GM18507 (cell line): ENCODE results near the gene AP2M1.
A peak's percentile ranks its signal among the peaks of the same experiment; 100 is the strongest.

Experiments used
- DNase-seq: peaks from one replicate; pipeline ENCODE4 v3.0.0; 2011; ENCODE audit warnings: low read depth; ENCODE audit not compliant: insufficient read length; ENCODE audit errors: extremely low spot score
- FAIRE-seq: peaks from 2 replicates; lab custom pipeline; 2011; peaks lifted over from hg19 to GRCh38; lab: Jason Lieb, UNC

AP2M1 gene

DNA sequence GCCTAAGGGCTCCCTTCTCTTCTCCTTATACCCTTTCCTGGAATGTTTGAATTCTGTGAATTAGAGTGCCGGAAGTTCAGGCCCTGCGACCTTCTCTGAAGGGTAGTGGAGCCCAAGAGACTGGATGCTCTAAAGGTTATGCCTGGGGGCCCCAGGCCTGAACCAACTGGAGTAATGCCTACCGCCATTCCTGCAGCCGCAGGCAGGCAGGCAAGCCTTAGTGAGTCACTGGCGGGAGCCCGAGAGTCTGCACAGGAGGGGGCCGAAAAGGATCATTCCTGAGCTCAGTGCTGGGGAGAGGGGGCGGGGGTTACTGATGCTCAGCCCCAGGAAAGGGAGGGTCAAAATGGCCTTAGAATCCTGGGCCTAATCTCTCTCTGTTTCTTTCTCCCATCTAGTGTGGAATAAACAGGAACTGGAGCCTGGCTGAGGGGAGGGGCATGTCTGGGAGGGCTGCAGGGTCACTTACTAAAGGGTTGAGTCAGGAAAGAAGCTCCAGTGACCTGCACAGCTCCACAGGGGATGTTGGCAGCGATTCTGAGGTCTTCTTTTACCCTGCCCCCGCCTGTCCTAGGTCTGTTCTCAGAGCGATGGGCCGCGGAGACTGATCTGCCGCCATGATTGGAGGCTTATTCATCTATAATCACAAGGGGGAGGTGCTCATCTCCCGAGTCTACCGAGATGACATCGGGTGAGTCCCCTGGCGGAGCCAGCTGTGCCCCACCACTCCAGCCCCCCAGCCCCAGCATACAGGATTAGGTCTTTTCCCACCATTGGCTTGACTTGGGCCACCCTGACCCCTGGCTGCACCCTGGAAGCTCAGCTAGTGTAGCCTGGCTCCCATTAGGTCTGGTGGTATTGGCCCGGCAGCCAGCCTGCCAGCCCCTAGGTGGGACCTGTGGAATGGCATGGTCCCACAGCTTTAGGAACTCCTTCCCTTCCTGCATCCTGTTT is 2.0 kb downstream of the AP2M1 start:
- no peak for DNase-seq
- FAIRE-seq, result no peak

DNA sequence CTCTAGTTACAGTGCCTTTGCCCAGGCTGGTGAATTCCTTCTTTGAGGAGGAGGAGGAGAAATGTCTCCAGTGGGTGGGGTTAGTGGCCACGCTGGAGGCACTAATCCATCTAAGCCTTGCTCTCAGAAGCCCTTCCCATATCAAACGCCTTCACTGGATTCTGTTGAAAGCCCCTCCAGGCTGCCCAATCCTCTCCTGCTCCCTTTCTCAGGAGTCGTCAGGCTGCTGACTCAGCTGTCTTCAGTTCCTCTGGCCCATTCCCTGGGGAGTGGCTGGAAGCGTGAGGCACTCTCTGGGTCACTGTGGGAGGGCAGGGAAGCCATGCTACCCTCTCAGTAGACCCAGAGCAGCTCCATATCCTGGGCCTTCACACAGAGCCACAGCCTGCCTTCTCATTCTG is 2.7 kb downstream of the AP2M1 start:
- DNase-seq (no peak), FAIRE-seq (no peak)

DNA sequence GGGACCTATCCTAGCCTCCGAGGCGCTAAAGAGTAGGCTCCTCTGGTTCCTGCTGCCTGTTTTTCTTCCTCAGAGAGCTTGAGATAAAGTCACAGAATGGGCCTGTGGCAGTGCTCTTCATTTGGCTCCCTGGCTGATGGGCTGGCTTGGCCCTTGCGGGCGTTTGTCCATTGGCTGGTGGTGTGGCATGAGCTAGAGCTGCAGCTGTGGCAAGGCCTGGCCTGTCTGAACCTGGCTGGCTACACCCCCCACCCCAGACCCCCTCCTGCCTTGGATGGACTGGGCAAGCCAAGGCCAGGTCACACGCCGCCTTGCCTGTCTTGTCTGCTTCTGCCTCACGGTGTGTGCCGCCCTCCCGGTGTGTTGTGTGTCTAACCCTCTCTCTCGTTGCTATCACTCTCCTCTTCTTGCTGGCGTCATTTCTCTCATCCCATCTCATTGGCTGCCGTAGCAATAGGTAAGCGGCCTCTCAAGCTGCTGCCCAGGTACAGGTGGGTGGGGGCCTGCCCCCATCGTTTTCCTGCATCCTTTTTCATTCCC is 3.2 kb downstream of the AP2M1 start:
- DNase-seq (no peak), FAIRE-seq (no peak)

DNA sequence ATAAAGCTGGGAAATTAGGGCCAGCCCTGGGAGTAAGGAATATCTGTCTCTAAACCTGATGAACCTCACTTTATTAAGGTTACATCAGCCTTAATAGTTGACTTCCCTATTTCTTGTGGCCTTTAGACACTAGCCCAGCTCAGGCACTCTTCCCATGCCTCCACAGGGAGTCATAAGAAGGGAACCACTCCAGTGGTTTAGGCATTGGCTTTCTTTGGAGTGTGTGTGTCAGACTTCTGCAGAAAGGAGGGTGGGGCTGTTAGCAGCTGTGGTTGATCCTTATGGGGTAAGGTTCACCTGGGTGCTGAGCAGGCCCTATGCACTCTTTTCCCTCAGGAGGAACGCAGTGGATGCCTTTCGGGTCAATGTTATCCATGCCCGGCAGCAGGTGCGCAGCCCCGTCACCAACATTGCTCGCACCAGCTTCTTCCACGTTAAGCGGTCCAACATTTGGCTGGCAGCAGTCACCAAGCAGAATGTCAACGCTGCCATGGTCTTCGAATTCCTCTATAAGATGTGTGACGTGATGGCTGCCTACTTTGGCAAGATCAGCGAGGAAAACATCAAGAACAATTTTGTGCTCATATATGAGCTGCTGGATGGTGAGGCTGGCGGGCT is 4.0 kb downstream of the AP2M1 start:
- no peak for DNase-seq
- no peak for FAIRE-seq

DNA sequence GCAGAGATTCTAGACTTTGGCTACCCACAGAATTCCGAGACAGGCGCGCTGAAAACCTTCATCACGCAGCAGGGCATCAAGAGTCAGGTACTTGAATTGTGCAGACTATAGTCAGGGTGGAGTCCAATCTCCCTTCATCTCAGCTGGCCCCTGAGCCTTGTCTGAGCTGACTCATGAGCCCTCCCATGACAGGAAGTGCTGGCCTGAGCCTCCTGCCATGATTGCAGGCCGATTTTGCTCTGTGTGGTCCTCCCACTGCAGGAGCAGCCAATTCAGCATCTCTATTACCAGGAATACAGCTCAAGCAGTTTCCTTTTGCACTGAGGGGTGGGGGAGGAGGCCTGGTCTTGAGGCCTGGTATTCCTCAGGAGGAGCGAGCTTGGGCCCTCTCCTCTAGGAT is 5.5 kb downstream of the AP2M1 start:
- FAIRE-seq, result no peak
- DNase-seq, result no peak

DNA sequence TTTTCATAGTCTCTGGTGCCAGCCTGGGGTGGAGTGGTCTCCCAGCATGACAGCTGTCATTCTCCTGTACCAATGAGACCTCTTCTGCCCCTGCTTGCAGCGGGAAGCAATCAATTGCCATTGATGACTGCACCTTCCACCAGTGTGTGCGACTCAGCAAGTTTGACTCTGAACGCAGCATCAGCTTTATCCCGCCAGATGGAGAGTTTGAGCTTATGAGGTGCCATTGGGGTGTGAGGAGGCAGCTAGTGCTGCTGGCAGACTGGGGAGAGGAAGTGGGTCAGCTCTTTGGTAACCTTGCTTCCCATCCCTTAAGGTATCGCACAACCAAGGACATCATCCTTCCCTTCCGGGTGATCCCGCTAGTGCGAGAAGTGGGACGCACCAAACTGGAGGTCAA is 6.9 kb downstream of the AP2M1 start:
- DNase-seq (no peak), FAIRE-seq (no peak)

DNA sequence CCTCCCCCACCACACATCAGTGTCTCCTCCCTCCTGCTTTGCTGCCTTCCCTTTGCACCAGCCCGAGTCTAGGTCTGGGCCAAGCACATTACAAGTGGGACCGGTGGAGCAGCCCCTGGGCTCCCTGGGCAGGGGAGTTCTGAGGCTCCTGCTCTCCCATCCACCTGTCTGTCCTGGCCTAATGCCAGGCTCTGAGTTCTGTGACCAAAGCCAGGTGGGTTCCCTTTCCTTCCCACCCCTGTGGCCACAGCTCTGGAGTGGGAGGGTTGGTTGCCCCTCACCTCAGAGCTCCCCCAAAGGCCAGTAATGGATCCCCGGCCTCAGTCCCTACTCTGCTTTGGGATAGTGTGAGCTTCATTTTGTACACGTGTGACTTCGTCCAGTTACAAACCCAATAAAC is 9.0 kb downstream of the AP2M1 start:
- FAIRE-seq, result no peak

DNA sequence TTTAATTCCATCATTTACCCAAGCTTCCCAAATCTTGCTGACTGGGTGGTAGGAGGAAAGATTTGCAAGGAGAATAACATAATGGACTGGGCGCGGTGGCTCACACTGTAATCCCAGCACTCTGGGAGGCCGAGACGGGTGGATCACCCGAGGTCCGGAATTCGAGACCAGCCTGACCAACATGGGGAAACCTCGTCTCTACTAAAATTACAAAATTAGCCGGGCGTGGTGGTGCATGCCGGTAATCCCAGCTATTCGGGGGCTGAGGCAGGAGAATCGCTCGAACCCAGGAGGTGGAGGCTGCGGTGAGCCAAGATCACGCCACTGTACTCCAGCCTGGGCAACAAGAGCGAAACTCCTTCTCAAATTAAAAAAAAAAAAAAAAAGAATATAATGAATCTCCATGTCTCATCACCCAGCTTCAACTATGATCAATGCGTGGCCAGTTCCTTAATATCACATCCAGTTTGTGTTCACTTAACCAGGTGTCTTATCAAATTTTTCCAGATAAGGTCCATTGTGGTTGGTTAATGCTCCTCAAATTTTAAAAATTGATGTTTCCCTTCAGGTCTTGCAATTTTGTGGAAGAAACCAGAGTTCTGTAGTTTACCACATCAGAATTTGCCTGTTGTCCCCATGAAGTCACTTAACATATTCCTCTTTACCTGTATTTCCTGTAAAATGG is 10.0 kb downstream of the AP2M1 start:
- no peak for FAIRE-seq
- DNase-seq, result no peak

More for the DNA sequence above, 9.0 kb downstream of the AP2M1 start:
- DNase-seq, result no peak

DNA sequence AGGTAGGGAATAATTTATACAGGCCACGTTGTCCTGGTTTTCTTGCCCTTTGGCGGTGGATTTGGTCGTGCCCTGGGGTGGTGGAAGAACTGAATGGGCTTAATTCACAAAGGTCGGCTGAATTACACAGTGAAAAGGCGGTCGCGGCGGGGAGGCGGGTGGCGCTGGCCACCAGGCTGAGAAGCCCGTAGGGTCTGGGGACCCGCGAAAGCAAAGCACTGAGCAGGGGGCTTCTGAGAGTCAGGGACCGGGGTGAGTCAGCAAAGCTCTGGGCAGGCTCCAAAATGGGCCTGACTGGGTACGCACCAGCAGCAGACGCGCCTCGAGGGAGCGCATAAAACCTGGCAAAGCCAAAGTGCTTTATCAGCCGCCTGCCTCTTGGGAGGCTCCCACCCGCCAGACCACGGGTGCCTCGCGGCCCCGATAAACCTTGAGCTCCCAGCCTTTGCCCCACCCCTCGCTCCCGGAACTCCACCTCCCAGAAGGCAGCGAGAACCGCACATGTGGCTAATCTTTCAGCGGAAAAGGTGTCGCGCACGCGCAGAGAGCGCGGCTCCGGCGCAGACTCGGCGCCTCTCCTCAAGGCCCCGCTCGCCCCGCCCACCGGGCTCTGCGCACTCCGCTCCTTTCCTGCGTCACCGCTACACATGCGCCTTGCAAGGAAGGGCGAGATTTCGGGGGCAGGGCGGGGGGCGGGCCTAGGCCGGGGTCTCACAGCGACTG is 11.0 kb downstream of the AP2M1 start:
- peak; percentile 98 for FAIRE-seq
- DNase-seq, result peak; percentile 98

DNA sequence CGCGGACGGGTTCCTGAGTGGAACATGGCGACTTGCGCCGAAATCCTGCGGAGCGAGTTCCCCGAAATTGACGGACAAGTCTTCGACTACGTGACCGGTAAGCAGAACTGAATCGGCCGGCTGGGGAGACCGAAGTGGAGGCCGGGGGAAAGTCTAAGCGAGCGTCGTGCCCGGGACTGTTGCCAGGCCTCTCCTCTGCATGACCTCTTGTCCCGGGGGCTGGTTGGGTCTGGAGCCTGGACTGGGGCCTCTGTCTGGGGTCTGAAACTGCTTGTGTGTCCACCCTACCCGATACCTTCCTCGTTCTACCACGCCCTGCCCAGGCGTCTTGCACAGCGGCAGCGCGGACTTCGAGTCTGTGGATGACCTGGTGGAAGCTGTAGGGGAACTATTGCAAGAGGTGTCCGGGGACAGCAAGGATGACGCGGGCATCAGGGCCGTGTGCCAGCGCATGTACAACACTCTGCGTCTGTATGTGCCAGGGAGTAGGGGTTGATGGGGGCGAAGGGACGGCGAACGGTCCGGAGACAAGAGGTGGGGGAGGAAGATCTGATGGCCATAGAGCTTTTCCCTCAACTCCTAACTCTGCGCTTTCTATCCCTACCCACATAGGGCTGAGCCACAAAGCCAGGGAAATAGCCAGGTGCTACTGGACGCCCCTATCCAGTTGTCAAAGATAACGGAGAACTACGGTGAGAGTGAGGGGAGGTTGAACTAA is 11.7 kb downstream of the AP2M1 start, which contains the start of gene ABCF3:
Gene ABCF3, plus strand, starts transcription at position 16 of the 718 bp plus-strand sequence. Its CDS starts 9 bp downstream, at position 25.
- DNase-seq (no peak), FAIRE-seq (no peak)

DNA sequence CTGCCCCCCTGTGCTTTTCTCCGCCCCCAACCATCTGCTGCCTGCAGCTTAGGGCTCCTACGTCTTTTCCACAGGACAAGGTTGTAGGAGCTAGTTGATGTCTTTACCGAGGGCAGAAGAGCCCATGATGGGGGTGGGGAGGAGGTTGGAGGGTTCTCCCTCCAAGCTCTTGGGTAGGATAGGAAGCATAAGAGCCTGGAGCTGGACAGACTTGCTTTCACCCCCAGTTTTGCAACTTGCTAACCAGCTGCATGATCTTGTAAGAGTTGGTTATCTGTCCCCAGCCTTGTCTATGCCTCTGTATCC is 12.2 kb downstream of the AP2M1 start:
- DNase-seq (no peak), FAIRE-seq (no peak)

DNA sequence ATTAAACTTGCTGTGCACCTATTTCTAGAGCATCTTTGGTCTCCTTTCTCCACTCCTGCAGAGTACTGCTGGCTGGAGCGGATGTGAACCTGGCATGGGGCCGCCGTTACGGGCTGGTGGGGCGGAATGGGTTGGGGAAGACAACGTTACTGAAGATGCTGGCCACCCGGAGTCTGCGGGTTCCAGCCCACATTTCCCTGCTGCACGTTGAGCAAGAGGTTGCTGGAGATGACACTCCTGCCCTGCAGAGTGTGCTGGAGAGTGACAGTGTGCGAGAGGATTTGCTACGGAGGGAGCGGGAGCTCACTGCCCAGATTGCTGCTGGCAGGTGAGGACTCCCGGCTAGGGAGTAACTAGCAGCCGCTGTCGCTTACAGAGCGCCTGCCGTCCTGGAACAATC is 13.4 kb downstream of the AP2M1 start:
- DNase-seq, result no peak
- no peak for FAIRE-seq

DNA sequence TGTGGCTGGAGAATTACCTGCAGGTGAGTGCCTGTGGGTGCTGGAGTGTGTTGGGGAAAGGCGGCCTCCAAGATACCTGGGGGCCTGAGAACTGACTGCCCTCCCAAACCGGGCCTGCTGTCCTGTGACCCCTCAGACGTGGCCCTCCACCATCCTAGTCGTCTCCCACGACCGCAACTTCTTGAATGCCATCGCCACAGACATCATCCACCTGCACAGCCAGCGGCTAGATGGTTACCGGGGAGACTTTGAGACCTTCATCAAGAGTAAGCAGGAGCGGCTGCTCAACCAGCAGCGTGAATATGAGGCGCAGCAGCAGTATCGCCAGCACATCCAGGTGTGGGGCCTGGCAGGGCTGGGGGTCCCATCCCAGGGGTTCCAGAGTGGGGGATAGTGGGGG is 14.8 kb downstream of the AP2M1 start:
- FAIRE-seq (no peak), DNase-seq (no peak)

DNA sequence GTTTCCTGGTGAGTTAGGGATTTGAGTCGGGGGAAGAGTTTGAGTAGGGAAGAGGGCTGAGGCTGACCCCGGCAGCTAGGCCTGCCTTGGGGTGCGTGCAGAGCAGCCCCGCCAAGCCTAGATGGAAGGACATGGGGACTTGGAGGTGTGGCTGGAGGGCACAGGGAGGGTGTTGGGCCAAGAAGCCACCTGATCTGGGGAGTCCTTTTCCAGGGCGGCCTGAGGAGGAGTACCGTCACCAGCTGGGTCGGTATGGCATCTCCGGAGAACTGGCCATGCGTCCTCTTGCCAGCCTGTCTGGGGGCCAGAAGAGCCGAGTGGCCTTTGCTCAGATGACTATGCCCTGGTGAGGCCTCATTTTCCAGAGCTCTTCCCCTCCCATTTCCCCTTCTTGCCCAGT is 18.2 kb downstream of the AP2M1 start:
- no peak for FAIRE-seq
- DNase-seq, result no peak

DNA sequence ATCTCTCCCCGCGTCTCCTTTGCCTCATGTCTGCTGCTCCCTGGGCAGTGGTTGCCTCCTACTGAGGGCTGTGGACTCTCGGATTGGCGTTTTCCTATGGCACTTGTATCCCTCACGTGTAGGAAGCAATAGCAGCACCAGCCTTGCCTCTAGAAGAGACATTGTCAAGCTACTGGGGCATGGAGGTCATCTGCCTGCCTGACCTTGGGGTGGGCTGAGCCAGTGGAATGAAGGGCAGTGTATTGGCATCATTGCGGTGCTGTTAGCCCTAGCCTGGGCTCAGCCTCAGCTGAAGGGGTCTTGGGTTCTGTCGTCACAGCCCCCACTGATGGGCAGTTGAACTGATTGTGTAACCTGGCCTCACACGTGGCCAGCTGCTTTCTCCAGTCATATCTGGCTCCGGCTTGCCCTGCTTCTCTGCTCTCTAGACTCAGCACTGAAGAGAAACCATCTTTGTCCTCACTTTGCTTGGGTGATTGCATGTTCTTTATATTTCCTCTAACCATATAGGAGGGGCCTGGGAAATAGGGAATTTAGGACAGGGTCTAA is 19.4 kb downstream of the AP2M1 start:
- FAIRE-seq (no peak), DNase-seq (no peak)

DNA sequence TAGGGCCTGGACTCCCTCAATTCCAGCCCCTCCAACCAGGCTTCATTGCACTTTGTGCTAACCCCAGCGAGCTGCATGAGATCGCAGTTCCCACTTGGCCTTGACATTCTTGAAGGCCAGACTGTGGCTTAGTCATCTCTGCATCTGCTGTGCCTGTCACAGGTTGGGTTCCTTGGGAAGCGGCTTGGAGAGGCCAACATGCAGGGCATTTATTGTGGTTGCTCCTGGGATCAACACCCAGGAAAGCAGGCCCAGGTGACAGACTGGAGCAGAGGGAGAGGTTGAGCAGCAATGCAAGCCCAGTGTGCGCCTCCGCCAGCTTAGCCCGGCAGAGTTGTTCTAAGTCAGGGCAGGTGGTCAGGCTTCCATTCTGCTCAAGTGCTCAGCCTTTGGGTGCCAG is 21.9 kb downstream of the AP2M1 start:
- DNase-seq (no peak), FAIRE-seq (no peak)

DNA sequence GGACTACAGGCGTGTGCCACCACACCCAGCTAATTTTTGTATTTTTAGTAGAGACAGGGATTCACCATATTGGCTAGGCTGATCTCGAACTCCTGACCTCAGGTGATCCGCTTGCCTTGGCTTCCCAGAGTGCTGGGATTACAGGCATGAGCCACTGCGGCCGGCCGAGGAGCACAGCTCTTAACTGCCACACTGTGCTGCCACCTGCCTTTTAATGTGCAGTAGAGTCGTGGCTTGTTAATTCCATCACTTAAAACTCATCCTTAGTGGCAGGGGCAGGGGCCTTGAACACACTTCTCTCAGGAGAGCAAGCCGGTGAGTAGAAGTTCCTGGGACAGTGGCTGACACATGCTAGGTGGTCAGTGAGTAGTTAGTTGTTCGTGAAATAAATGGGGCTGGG is 23.9 kb downstream of the AP2M1 start:
- FAIRE-seq (no peak), DNase-seq (no peak)

DNA sequence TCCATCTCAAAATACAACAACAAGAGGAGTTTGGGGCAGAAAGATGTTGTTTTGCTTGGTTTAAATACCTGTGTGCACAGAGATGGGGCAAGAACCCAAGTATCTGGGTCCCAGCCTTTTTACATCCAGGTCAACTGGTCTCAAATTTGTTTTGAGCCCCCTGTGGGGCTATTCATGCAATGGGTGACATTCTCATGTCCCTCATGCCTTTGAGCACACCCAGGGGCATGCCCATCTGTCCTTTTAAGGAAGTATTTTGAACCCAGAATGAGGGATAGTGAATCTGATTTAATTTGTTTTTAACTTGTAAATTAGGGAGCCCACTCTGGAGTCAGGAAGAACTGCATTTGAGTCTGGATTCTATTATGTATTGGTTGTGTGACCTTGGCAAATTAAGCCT is 26.2 kb downstream of the AP2M1 start:
- DNase-seq (no peak), FAIRE-seq (no peak)

DNA sequence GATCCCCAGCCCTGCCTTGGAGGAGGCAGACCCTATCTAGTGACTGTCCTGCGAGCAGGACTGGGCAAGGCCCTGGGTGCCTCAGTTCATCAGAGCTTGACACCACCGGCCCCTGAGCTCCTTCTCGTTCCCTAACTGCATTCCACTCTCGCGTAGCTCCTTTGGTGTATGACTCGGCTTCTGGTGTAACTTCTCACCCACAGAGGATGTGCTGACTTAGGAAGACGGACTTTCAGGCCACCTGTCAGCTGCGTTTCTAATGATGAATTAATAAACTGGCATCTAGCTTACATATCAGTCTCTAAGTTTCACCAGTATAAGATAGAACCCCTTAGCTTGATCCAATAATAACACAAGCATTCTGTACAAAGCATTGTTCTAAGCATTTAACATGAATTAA is 28.9 kb downstream of the AP2M1 start:
- no peak for FAIRE-seq

More for the DNA sequence above, 28.9 kb downstream of the AP2M1 start:
- DNase-seq, result no peak
